ENCODE data around the gene MGARP. TPM values are rescaled to one million over a fixed set of nuclear protein-coding genes. Genes with fewer than 3 reads are reported as not detected.

MGARP gene
- total RNA-seq, 2 experiments from 2014 or later, result 0.26 TPM; not detected in 1

GRCh38 chr4:139219450-139220055 is 60.5 kb downstream of the MGARP start:
- POLR2A ChIA-PET, result interaction anchor here (0.7 kb wide), 1 partner anchor 31 kb away, joined by 4 read pairs; no protein-coding TSS in a partner anchor
- H3K27ac Mint-ChIP-seq, result no peak overlapping the region
- no peak overlapping the region for H3K4me3 Mint-ChIP-seq
- no peaks in the 10 kb centered on the region for H3K36me3 Mint-ChIP-seq (ENCODE audit: low read depth)
- no peak for DNase-seq
- no peak for ATAC-seq
- CTCF ChIA-PET, result interaction anchor here (0.7 to 1.0 kb wide), 2 partner anchors 10 to 119 kb away, joined by 3 read pairs; no protein-coding TSS in a partner anchor
- H3K9me3 Mint-ChIP-seq (ENCODE audit: insufficient read depth), result no peaks in the 10 kb centered on the region
- H3K4me1 Mint-ChIP-seq (ENCODE audit: low read depth), result peaks cover 15% of the 10 kb centered on the region
- no peaks in the 10 kb centered on the region for H3K27me3 Mint-ChIP-seq (ENCODE audit: low read depth)

Other genes starting within 250 kb of the MGARP start
- 10 to 100 TPM; 34.3 to 36.3 TPM for gene ELF2, start 103.0 kb downstream of the MGARP start, total RNA-seq
- 10 to 100 TPM; 61.2 to 66.2 TPM for gene NAA15, start 21.3 kb upstream of the MGARP start, total RNA-seq
- 10 to 100 TPM; 48.0 to 49.7 TPM for gene NDUFC1, start 22.3 kb upstream of the MGARP start, total RNA-seq
- 1 to 10 TPM; 6.7 TPM for gene RAB33B, start 173.9 kb upstream of the MGARP start, total RNA-seq

Data from activated CD8-positive, alpha-beta T cell treated with anti-CD3 and anti-CD28 coated beads, Interleukin-2, amount 10 ng/mL, durations not matched to agents 7 days and 5 days (primary cell).